ENCODE data around the gene SLC35B1. TPM values are rescaled to one million over a fixed set of nuclear protein-coding genes. Genes with fewer than 3 reads are reported as not detected.

Gene SLC35B1
- total RNA-seq, 4 donors from 2014 or later: 32.4 to 68.5 (median 36.2) TPM

DNA sequence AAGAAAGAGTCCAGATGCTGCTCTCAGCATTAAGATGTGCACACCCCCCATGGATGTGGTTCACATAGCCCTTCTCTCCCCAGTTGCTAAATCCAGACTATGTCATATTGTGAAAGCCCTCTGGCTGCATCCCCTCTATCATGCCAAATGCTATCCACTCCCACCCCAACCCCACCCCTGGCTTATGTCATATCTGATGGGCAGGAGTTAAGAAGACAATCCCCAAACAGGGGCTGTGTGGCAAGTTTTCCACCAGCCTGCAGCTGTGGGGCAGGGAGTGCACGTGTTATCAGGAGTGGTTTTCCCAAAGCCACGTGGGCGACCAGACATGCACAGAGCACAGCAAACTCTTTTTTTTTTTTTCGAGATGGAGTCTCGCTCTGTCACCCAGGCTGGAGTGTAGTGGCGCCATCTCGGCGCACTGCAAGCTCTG, 46.2 kb upstream of the SLC35B1 start:
- no peaks in the 10 kb centered on the region for H3K27me3 ChIP-seq
- H3K27ac ChIP-seq: no peak overlapping the region
- no peak for TF ChIP-seq POLR2A (IDR thresholded peaks at IDR 0.05)
- TF ChIP-seq, protein P1, sequence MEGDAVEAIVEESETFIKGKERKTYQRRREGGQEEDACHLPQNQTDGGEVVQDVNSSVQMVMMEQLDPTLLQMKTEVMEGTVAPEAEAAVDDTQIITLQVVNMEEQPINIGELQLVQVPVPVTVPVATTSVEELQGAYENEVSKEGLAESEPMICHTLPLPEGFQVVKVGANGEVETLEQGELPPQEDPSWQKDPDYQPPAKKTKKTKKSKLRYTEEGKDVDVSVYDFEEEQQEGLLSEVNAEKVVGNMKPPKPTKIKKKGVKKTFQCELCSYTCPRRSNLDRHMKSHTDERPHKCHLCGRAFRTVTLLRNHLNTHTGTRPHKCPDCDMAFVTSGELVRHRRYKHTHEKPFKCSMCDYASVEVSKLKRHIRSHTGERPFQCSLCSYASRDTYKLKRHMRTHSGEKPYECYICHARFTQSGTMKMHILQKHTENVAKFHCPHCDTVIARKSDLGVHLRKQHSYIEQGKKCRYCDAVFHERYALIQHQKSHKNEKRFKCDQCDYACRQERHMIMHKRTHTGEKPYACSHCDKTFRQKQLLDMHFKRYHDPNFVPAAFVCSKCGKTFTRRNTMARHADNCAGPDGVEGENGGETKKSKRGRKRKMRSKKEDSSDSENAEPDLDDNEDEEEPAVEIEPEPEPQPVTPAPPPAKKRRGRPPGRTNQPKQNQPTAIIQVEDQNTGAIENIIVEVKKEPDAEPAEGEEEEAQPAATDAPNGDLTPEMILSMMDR (IDR thresholded peaks at IDR 0.05): no peak
- DNase-seq: no peak
- peaks cover 0 to 13% (median 4%) of the 10 kb centered on the region in 3 donors for H3K4me1 ChIP-seq
- H3K9me3 ChIP-seq: no peaks in the 10 kb centered on the region
- H3K36me3 ChIP-seq: peaks cover 0 to 4% (median 4%) of the 10 kb centered on the region in 3 donors
- H3K4me3 ChIP-seq: no peak overlapping the region
- intact Hi-C loops (cut with DNase I): no loop called here
- 87% methylated on average over 5 of the region's 8 CpGs; no CpG with 5 or more reads in 1 of the 2 donors for WGBS, 2 donors

DNA sequence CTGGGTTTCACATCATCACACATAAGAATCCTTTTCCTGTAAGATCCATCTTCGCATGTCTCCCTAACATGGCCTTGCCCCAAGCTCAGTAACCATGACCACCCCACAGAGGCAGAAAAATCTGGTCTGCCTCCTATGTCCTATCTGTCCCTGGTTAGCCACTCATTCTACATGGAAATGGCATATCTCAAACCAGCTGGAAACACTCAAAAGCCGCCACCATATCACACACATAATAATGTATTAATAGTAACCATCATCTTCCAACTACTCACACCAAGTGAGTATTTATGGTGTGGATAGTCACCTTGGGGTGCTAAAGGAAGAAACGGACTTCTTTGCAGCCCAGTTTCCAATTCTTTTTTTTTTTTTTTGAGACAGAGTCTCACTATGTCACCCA, 44.7 kb upstream of the SLC35B1 start:
- Histone ChIP-seq H3K4me3 (no peak overlapping the region), H3K9me3 (no peaks in the 10 kb centered on the region), H3K36me3 (no peaks in the 10 kb centered on the region), H3K4me1 (peaks cover 0 to 14% (median 4%) of the 10 kb centered on the region in 3 donors), H3K27me3 (no peaks in the 10 kb centered on the region), H3K27ac (no peak overlapping the region)
- no peak for DNase-seq
- 80 to 91% methylated on average over 3 of the region's 3 CpGs for WGBS, 2 donors
- intact Hi-C loops (cut with DNase I): no loop called here
- TF ChIP-seq, protein P1 (IDR thresholded peaks at IDR 0.05): no peak
- no peak for TF ChIP-seq POLR2A (IDR thresholded peaks at IDR 0.05)

DNA sequence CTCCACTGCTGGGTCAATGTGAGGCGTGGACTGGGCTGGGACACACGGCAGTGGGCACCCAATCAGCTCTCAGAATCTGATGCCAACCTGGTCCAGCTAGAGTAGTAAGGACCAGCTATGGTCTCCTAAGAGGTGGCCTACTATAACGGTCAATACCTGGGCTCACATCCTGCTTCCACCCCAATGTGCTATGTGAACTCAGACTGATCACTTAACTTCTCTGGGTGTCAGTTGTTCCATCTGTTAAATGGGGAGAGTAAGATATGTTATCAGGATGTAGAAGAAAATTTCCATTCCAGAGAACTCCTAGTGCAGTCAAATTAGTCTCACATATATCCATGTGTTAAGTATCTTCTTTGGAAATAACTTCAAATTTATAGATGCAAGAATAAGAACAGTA, 42.0 kb upstream of the SLC35B1 start:
- DNase-seq: no peak
- WGBS, 2 donors: 70 to 82% methylated on average over 3 of the region's 3 CpGs
- Histone ChIP-seq H3K36me3 (no peaks in the 10 kb centered on the region), H3K27ac (no peak overlapping the region), H3K4me1 (peaks cover 0 to 12% (median 7%) of the 10 kb centered on the region in 3 donors), H3K9me3 (no peaks in the 10 kb centered on the region), H3K4me3 (no peak overlapping the region), H3K27me3 (no peaks in the 10 kb centered on the region)
- intact Hi-C loops (cut with DNase I): no loop called here
- TF ChIP-seq POLR2A (IDR thresholded peaks at IDR 0.05): no peak
- TF ChIP-seq, protein P1 (IDR thresholded peaks at IDR 0.05): no peak

DNA sequence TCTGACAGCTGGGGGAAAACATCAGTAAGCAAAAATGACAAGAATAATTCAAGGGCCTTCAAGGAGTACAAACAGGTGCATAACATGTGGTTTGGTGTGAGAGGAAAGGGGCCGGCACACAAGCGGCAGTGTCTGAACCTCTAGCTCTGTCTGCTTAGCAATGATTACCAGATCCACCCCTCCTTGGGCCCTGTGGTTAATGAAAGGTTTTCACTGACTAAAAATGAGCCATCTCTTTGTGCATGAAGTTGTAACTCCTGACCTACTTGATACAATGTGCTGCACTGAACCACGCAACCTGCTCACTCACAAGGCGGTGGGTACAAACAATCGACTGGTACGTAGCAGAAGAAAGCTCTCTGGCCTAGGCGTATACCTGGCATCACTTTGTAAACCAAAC, 41.0 kb upstream of the SLC35B1 start:
- TF ChIP-seq POLR2A (IDR thresholded peaks at IDR 0.05): no peak
- TF ChIP-seq, protein P1 (IDR thresholded peaks at IDR 0.05): no peak
- Histone ChIP-seq H3K4me3 (no peak overlapping the region), H3K9me3 (no peaks in the 10 kb centered on the region), H3K4me1 (peaks cover 0 to 21% (median 7%) of the 10 kb centered on the region in 3 donors), H3K27ac (peak overlapping the region in 1 of 4 donors; percentile 42), H3K27me3 (no peaks in the 10 kb centered on the region), H3K36me3 (no peaks in the 10 kb centered on the region)
- intact Hi-C loops (cut with DNase I): no loop called here
- WGBS, 2 donors: 81 to 94% methylated on average over 7 of the region's 7 CpGs
- no peak for DNase-seq

DNA sequence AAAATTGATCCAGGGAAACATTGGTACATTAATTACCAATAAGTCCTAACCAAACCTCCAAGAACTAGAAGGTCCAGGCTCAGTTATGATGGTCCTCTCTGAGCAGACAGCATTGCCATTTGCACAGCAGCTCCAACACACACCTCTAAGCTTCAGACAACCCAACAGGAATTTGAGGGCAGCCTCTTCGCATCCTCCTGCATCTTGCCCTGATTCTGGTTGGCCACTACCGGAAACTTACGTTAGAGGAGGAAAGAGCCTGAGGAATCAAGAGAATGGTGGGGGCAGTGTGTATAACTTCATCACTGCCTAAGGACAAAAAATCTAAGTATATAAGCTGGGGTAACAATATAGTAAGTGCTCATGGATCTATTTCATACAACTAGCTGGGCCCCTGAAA, 40.5 kb upstream of the SLC35B1 start:
- DNase-seq: no peak
- WGBS, 2 donors: 58 to 76% methylated on average over 3 of the region's 3 CpGs
- TF ChIP-seq, protein P1 (IDR thresholded peaks at IDR 0.05): no peak
- TF ChIP-seq POLR2A (IDR thresholded peaks at IDR 0.05): no peak
- Histone ChIP-seq H3K4me3 (no peak overlapping the region), H3K36me3 (no peaks in the 10 kb centered on the region), H3K9me3 (no peaks in the 10 kb centered on the region), H3K27me3 (no peaks in the 10 kb centered on the region), H3K4me1 (peaks cover 0 to 27% (median 9%) of the 10 kb centered on the region in 3 donors), H3K27ac (peak overlapping the region in 2 of 4 donors; percentile 7 to 35)
- intact Hi-C loops (cut with DNase I): no loop called here

Measured in esophagus squamous epithelium (tissue), 5 donors.